T-helper 2 cell treated with Interferon-gamma antibody and Interleukin-4, amounts not matched to agents 5 μg/mL and 100 μg/mL, for 36 hours (primary cell): ENCODE data around the gene ANKS1B.
"Not testable (repeated sequence)": the region's sequence is repeated elsewhere in the genome, so short reads cannot be mapped to it uniquely, and the experiment has no call there.

ENCODE experiments used
- DNase-seq: peaks from one replicate; pipeline ENCODE4 v3.0.0; 2021; ENCODE audit warnings: low spot score
- H3K27ac Mint-ChIP-seq: one replicate; pipeline ENCODE4 v1.8.0; 2021; ENCODE audit warnings: mild to moderate bottlenecking, mixed read lengths
- H3K27me3 Mint-ChIP-seq: one replicate; pipeline ENCODE4 v1.8.0; 2021; ENCODE audit warnings: low read depth, mixed read lengths
- H3K36me3 Mint-ChIP-seq: one replicate; pipeline ENCODE4 v1.8.0; 2021; ENCODE audit warnings: low read depth, mixed read lengths
- H3K4me1 Mint-ChIP-seq: one replicate; pipeline ENCODE4 v1.8.0; 2021; ENCODE audit warnings: low read depth, mixed read lengths
- H3K4me3 Mint-ChIP-seq: one replicate; pipeline ENCODE4 v1.8.0; 2022; ENCODE audit warnings: mild to moderate bottlenecking, moderate library complexity, mixed read lengths
- H3K9me3 Mint-ChIP-seq: one replicate; pipeline ENCODE4 v1.8.0; 2021; ENCODE audit warnings: mixed read lengths

Gene ANKS1B

GRCh38 chr12:99057670-99058069 is 927.1 kb downstream of the ANKS1B start:
- no peaks in the 10 kb centered on the region for H3K4me1 Mint-ChIP-seq
- no peak overlapping the region for H3K27ac Mint-ChIP-seq
- no peaks in the 10 kb centered on the region for H3K9me3 Mint-ChIP-seq
- DNase-seq = no peak
- H3K27me3 Mint-ChIP-seq = no peaks in the 10 kb centered on the region
- H3K4me3 Mint-ChIP-seq = no peak overlapping the region
- H3K36me3 Mint-ChIP-seq = no peaks in the 10 kb centered on the region

DNA sequence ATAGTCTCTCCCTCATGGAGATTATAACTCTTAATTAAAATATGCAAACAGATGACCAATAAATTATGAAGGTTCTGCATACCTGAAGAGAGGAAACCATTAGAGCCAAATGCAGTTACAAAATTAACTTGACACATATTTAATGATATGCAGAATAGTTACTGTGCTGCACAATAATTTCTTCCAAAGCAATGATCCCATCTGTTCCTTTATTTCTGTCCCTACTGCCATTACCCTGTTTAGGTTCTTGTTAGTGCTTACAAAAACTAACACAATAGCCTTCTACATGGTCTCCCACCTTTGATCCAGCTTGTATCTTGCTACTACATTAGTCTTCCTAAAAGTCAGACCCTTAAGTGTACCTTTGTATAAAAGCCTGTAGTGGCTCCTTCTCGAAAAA is 928.5 kb downstream of the ANKS1B start:
- no peak for DNase-seq
- Mint-ChIP-seq H3K4me3 (no peak overlapping the region), H3K9me3 (no peaks in the 10 kb centered on the region), H3K36me3 (no peaks in the 10 kb centered on the region), H3K4me1 (no peaks in the 10 kb centered on the region), H3K27ac (no peak overlapping the region), H3K27me3 (no peaks in the 10 kb centered on the region)

DNA sequence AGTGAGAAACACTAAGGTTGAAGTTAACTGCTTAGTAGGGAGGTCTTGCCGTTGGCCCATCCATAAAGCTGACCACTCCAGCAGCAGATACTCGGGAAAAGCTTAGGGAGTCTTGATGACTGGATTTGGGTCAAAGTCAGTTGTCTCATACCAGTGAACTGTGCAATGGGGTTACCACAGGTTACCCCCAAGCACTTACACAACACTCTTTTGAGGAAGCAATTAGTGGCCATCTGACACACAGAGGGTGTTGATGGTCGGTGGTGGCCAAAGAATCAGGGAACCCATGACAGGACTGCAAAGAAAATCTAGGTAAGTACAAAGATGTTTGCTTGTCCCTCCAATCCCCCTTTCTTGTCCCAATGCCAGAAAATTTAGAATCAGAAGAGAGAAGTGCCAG is 929.4 kb downstream of the ANKS1B start:
- DNase-seq = no peak
- Mint-ChIP-seq H3K36me3 (no peaks in the 10 kb centered on the region), H3K27me3 (no peaks in the 10 kb centered on the region), H3K27ac (no peak overlapping the region), H3K4me1 (no peaks in the 10 kb centered on the region), H3K9me3 (no peaks in the 10 kb centered on the region), H3K4me3 (no peak overlapping the region)

DNA sequence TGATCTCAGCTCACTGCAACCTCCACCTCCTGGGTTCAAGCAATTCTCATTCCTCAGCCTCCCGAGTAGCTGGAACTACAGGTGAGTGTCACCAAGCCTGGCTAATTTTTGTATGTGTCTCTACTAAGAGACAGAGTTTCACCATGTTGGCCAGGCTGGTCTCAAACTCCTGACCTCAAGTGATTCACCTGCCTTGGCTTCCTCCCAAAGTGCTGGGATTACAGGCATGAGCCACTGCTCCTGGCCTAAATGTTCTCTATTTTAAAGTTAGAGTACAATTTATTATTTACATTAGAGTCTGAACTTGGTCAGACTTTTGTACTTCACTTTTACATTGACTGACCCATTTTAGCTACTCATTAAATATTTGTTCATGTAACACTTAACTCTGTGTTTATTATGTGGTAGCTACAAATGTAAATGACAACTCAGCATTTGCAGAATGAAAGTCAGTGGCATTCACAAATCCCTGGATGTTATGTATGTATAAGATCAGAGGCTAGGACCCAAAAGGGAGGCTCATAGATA is 930.1 kb downstream of the ANKS1B start:
- Mint-ChIP-seq H3K4me3 (no peak overlapping the region), H3K27ac (no peak overlapping the region), H3K4me1 (no peaks in the 10 kb centered on the region), H3K9me3 (no peaks in the 10 kb centered on the region), H3K36me3 (no peaks in the 10 kb centered on the region), H3K27me3 (no peaks in the 10 kb centered on the region)
- no peak for DNase-seq

GRCh38 chr12:99053616-99054362 is 930.9 kb downstream of the ANKS1B start:
- Mint-ChIP-seq H3K9me3 (no peaks in the 10 kb centered on the region), H3K4me1 (no peaks in the 10 kb centered on the region), H3K4me3 (no peak overlapping the region), H3K27ac (no peak overlapping the region), H3K36me3 (no peaks in the 10 kb centered on the region), H3K27me3 (no peaks in the 10 kb centered on the region)
- DNase-seq = no peak

DNA sequence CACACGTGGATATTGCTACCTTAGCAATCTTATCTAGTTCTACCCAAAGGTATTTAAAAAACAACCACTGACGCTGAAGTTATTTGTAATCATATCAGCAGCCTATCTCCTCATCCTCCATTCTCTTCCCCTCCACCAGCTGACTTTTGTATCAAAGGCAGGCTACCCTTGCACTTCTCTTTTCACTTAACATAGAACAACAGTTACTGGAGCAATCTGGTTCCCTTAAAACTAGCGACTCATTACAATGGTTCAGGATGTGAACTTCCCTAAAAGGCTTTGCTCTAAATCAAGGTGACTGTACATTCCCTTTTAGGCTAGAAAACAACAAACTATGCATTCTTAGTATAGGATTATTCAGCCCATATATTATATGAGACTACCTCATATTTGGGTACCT is 935.0 kb downstream of the ANKS1B start:
- DNase-seq = no peak
- no peaks in the 10 kb centered on the region for H3K36me3 Mint-ChIP-seq
- no peaks in the 10 kb centered on the region for H3K27me3 Mint-ChIP-seq
- H3K4me1 Mint-ChIP-seq = no peaks in the 10 kb centered on the region
- no peak overlapping the region for H3K4me3 Mint-ChIP-seq
- peaks cover 3% of the 10 kb centered on the region for H3K9me3 Mint-ChIP-seq
- H3K27ac Mint-ChIP-seq = no peak overlapping the region

- no peak overlapping the region for H3K27ac Mint-ChIP-seq
- no peak for DNase-seq
- no peaks in the 10 kb centered on the region for H3K4me1 Mint-ChIP-seq
- H3K9me3 Mint-ChIP-seq = peaks cover 3% of the 10 kb centered on the region
- no peaks in the 10 kb centered on the region for H3K27me3 Mint-ChIP-seq
- no peaks in the 10 kb centered on the region for H3K36me3 Mint-ChIP-seq
- no peak overlapping the region for H3K4me3 Mint-ChIP-seq
These were observed 939.6 kb downstream of the ANKS1B start for GRCh38 chr12:99045158-99045557.

DNA sequence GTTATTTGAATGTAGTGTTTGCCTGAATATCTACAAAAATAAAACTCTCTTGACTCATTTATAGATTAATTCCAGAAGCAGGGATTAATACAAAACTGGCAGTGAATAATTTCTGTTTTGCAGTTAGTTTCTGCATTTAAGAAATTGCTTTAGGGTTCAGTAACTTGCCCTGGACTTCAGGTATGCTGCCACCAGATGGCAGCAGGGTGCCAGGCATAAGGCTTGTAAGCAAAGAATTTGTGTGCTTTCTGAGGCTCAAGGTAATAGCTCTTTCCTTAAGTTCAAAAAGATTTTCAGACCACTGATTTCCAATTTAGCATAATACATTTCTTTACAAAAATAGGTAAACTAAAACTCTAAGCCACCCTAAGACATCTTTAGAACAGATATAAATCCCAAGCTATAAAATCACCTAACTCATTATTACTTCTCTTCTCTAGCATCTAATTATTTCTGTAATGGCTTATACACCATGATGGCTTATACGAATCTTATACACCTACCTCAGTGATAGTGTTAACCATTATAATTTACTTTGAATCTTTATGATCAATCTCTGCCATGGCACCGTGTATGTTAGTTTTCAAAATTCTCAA is 941.3 kb downstream of the ANKS1B start:
- Mint-ChIP-seq H3K4me1 (no peaks in the 10 kb centered on the region), H3K27ac (no peak overlapping the region), H3K27me3 (no peaks in the 10 kb centered on the region), H3K9me3 (peaks cover 3% of the 10 kb centered on the region), H3K4me3 (no peak overlapping the region), H3K36me3 (no peaks in the 10 kb centered on the region)
- DNase-seq = peak; percentile 16

DNA sequence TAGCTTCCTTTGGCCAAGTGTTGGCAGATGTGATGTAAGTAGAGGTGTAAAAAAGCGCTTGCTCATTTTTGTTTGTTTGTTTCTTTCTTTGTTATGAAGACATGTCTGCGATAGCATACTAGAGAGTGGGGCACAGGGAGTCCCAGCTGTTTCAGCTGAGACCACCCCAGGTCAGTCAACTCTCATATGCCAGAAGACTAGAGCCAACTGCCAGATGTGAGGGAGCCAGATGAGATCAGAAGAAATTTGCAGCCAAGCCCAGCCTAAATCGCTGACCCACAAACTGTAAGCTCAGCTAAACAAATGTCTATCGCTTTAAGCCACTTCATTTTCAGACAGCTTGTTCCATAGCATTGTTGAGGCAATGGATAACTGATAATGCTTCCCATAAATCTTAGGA is 942.5 kb downstream of the ANKS1B start:
- Mint-ChIP-seq H3K27me3 (no peaks in the 10 kb centered on the region), H3K27ac (no peak overlapping the region), H3K36me3 (no peaks in the 10 kb centered on the region), H3K4me1 (no peaks in the 10 kb centered on the region), H3K4me3 (no peak overlapping the region), H3K9me3 (peaks cover 3% of the 10 kb centered on the region)
- DNase-seq = no peak

- Mint-ChIP-seq H3K4me3 (no peak overlapping the region), H3K36me3 (no peaks in the 10 kb centered on the region), H3K4me1 (no peaks in the 10 kb centered on the region), H3K9me3 (no peaks in the 10 kb centered on the region), H3K27ac (no peak overlapping the region), H3K27me3 (no peaks in the 10 kb centered on the region)
- DNase-seq = no peak
These were observed 945.2 kb downstream of the ANKS1B start for GRCh38 chr12:99039367-99040120.

DNA sequence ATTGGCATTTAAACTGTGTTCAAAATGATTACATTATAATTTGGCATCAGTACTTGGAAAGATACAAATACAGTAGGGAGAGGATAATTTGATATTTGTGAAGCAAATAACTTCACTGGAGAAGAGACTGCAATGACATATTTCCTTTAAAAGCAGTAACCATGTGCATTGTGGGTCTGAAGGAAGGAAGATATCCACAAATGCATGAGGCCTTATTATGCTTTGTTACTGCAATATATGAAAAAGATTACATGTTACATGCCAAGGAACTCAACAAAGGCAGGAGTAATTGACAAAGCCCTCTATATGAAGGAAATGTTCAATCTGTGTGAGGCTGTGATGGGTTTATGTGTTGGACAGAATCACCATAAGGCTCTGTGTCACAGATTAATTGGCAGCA is 948.2 kb downstream of the ANKS1B start:
- H3K9me3 Mint-ChIP-seq = no peaks in the 10 kb centered on the region

DNA sequence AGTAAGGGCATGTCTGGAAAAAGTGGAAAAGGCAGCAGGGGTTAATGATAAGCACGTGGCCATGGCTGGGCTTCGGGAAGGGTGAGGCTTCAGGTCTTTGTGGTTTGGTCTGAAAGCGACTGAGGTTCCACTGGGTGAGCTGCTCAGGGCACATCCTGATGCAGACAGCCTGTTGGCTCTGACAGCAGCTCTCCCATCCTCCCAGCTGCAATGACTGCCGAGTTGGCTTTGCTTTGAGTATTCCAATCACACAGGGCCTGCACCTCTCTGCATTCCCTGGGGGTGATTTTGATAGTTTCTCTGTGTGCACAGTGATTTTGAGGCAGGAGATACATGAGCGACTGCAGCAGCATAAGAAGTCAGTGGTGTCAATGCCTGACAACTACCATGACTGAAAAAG is 948.9 kb downstream of the ANKS1B start:
- Mint-ChIP-seq H3K9me3 (no peaks in the 10 kb centered on the region), H3K27me3 (no peaks in the 10 kb centered on the region), H3K27ac (no peak overlapping the region), H3K36me3 (no peaks in the 10 kb centered on the region), H3K4me1 (no peaks in the 10 kb centered on the region), H3K4me3 (no peak overlapping the region)
- no peak for DNase-seq

More for the DNA sequence above, 948.2 kb downstream of the ANKS1B start:
- H3K4me1 Mint-ChIP-seq = no peaks in the 10 kb centered on the region
- H3K4me3 Mint-ChIP-seq = no peak overlapping the region
- no peaks in the 10 kb centered on the region for H3K27me3 Mint-ChIP-seq
- H3K36me3 Mint-ChIP-seq = no peaks in the 10 kb centered on the region
- H3K27ac Mint-ChIP-seq = no peak overlapping the region
- no peak for DNase-seq

- H3K36me3 Mint-ChIP-seq, H3K9me3 Mint-ChIP-seq, H3K27me3 Mint-ChIP-seq, H3K4me3 Mint-ChIP-seq, H3K4me1 Mint-ChIP-seq, H3K27ac Mint-ChIP-seq, DNase-seq: not testable (repeated sequence)
These were observed 950.5 kb downstream of the ANKS1B start for GRCh38 chr12:99034201-99034600.

- Mint-ChIP-seq H3K27me3 (no peaks in the 10 kb centered on the region), H3K36me3 (no peaks in the 10 kb centered on the region), H3K9me3 (no peaks in the 10 kb centered on the region), H3K27ac (no peak overlapping the region), H3K4me1 (no peaks in the 10 kb centered on the region), H3K4me3 (no peak overlapping the region)
- DNase-seq = no peak
These were observed 955.0 kb downstream of the ANKS1B start for GRCh38 chr12:99029511-99030271.
